Epithelial cell of proximal tubule (primary cell): Measurements from ENCODE around the gene CEP70. TPM values are rescaled to one million over a fixed set of nuclear protein-coding genes. Genes with fewer than 3 reads are reported as not detected.
A peak's percentile ranks its signal among the peaks of the same experiment; 100 is the strongest.

Experiments
- DNase-seq: peaks from one replicate; pipeline ENCODE4 v3.0.0-alpha.2; 2011; ENCODE audit warnings: low read depth
- H3K4me3 ChIP-seq: 2 replicates; pipeline ENCODE4 v1.5.1; 2011; ENCODE audit warnings: low read depth, mild to moderate bottlenecking, low read length
- total RNA-seq: library from RNA; depleted of rRNA; stranded (reverse); fragments of >200 nt; gene quantifications from 2 replicates; pipeline ENCODE4 v1.2.3, GENCODE V29; 2015
- TF ChIP-seq, protein P1 (sequence below): conservative IDR thresholded peaks from 2 replicates; pipeline ENCODE4 v1.5.1; 2012; ENCODE audit warnings: low read depth, mild to moderate bottlenecking, low read length

The CEP70 gene
- total RNA-seq: 12.8 and 21.0 TPM in 2 replicates

- peak within 1 kb of the TSS; percentile 86 for H3K4me3 ChIP-seq
- DNase-seq: peak; percentile 81
- TF ChIP-seq, protein P1, sequence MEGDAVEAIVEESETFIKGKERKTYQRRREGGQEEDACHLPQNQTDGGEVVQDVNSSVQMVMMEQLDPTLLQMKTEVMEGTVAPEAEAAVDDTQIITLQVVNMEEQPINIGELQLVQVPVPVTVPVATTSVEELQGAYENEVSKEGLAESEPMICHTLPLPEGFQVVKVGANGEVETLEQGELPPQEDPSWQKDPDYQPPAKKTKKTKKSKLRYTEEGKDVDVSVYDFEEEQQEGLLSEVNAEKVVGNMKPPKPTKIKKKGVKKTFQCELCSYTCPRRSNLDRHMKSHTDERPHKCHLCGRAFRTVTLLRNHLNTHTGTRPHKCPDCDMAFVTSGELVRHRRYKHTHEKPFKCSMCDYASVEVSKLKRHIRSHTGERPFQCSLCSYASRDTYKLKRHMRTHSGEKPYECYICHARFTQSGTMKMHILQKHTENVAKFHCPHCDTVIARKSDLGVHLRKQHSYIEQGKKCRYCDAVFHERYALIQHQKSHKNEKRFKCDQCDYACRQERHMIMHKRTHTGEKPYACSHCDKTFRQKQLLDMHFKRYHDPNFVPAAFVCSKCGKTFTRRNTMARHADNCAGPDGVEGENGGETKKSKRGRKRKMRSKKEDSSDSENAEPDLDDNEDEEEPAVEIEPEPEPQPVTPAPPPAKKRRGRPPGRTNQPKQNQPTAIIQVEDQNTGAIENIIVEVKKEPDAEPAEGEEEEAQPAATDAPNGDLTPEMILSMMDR: peak; percentile 83
Measured at GRCh38 chr3:138594150-138594934, at the start of gene CEP70. Gene CEP70, minus strand, starts transcription at chr3:138594260. Its CDS starts 21,333 bp downstream, at chr3:138572927.

DNA sequence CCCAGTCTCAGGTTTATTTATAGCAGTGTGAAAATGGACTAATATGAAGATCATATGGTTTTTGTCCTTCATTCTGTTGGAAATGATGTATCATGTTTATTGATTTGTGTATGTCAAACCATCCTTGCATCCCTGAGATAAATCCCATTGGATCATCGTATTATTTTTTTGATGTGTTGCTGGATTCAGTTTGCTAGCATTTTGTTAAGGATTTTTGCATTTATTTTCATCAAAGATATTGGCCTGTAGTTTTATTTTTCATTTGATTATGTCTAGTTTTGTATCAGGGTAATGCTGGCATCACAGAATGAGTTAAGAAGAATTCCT is 48.8 kb upstream of the CEP70 start:
- no peak overlapping the region for H3K4me3 ChIP-seq
- DNase-seq: no peak
- TF ChIP-seq, protein P1: no peak

DNA sequence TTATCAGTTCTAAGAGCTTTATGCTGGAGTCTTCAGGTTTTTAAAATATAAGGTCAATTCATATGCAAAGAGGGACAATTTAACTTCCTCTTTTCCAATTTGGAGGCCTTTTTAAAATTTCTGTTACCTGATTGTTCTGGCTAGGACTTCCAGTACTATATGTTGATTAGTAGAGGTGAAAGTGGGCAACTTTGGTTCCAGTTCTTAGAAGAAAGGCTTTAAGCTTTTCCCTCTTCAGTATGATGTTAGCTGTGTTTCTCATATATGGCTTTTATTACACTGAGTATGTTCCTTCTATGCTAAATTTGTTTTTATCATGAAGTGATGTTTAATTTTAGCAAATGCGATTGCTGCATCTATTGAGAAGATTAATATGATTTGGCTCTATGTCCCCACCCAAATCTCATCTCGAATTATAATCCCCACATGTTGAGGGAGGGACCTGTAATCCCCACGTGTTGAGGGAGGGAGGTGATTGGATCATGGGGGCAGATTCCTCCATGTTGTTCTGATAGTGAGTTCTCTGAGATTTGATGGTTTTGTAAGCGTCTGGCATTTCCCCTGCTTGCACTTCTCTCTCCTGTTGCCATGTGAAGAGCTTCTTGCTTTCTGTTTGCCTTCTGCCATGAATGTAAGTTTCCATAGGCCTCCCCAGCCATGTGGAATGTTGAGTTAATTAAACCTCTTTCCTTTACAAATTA is 48.3 kb upstream of the CEP70 start:
- no peak for DNase-seq
- TF ChIP-seq, protein P1: no peak
- H3K4me3 ChIP-seq: no peak overlapping the region

- no peak for DNase-seq
- no peak overlapping the region for H3K4me3 ChIP-seq
- TF ChIP-seq, protein P1: no peak
Measured at GRCh38 chr3:138640537-138640936, 46.5 kb upstream of the CEP70 start.

DNA sequence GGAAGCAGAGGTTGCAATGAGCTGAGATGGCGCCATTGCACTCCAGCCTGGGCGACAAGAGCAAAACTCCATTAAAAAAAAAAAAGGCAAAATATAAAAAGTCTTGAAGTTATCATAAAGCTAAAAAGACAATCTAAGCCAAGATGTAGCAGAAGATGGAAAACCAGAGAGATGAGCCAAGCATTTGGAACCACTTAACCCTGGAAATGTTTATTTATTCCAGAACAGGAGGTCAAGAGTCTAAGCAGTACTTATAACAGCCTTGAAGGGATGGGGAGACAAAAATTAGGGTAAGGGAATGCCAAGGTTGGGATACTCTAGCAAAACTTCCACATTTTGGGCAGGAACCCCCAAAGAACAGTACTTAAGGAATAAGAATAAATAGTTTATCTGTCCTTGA is 44.6 kb upstream of the CEP70 start:
- no peak for DNase-seq
- no peak overlapping the region for H3K4me3 ChIP-seq
- TF ChIP-seq, protein P1: no peak

DNA sequence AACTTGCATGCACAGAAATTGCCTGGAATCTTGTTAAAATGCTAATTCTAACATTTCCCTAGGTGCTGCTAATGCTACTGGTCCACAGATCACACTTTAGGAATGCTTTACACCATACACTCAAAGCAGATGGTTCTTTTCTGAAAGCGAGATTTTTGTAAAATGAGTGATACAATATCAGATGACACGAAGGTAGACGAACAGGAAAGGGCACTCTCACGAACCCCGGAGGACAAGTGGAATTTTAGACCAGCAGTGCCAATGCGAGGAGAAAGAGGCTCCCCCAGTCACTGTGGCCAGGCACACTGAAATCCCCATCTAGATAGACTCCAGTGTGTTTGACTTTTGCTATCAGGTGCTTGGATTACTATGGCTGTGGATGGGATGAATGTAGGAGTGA is 35.5 kb upstream of the CEP70 start:
- TF ChIP-seq, protein P1: no peak
- no peak for DNase-seq
- no peak overlapping the region for H3K4me3 ChIP-seq
